ENCODE data around the gene LGI1.

LGI1 gene

GRCh38 chr10:93755443-93756116 is 2.2 kb upstream of the LGI1 start:
- DNase-seq (ENCODE audit: low spot score), result no peak

GRCh38 chr10:93756118-93756517 is 1.6 kb upstream of the LGI1 start:
- DNase-seq (ENCODE audit: low spot score), result no peak

- DNase-seq (ENCODE audit: low spot score), result peak; percentile 85
These were observed 600 bp upstream of the LGI1 start for GRCh38 chr10:93757136-93757535.

GRCh38 chr10:93758508-93758885 is 761 bp downstream of the LGI1 start:
- no peak for DNase-seq (ENCODE audit: low spot score)

GRCh38 chr10:93758891-93759410 is 1.2 kb downstream of the LGI1 start:
- DNase-seq (ENCODE audit: low spot score), result peak; percentile 62

- no peak for DNase-seq (ENCODE audit: low spot score)
These were observed 2.8 kb downstream of the LGI1 start for GRCh38 chr10:93760490-93760889.

- no peak for DNase-seq (ENCODE audit: low spot score)
These were observed 5.2 kb downstream of the LGI1 start for GRCh38 chr10:93762979-93763391.

GRCh38 chr10:93766918-93767317 is 9.2 kb downstream of the LGI1 start:
- no peak for DNase-seq (ENCODE audit: low spot score)

GRCh38 chr10:93767724-93768399 is 10.1 kb downstream of the LGI1 start:
- no peak for DNase-seq (ENCODE audit: low spot score)

- no peak for DNase-seq (ENCODE audit: low spot score)
These were observed 11.2 kb downstream of the LGI1 start for GRCh38 chr10:93768892-93769291.

GRCh38 chr10:93771354-93771753 is 13.6 kb downstream of the LGI1 start:
- DNase-seq (ENCODE audit: low spot score), result no peak

- no peak for DNase-seq (ENCODE audit: low spot score)
These were observed 15.4 kb downstream of the LGI1 start for GRCh38 chr10:93773120-93773519.

- no peak for DNase-seq (ENCODE audit: low spot score)
These were observed 16.0 kb downstream of the LGI1 start for GRCh38 chr10:93773705-93774104.

GRCh38 chr10:93775356-93775755 is 17.6 kb downstream of the LGI1 start:
- no peak for DNase-seq (ENCODE audit: low spot score)

GRCh38 chr10:93777092-93777491 is 19.4 kb downstream of the LGI1 start:
- no peak for DNase-seq (ENCODE audit: low spot score)

- no peak for DNase-seq (ENCODE audit: low spot score)
These were observed 26.3 kb downstream of the LGI1 start for GRCh38 chr10:93784059-93784458.

GRCh38 chr10:93788413-93789208 is 30.9 kb downstream of the LGI1 start:
- DNase-seq (ENCODE audit: low spot score), result no peak

GRCh38 chr10:93790439-93790838 is 32.7 kb downstream of the LGI1 start:
- peak; percentile 90 for DNase-seq (ENCODE audit: low spot score)

GRCh38 chr10:93796167-93796566 is 38.4 kb downstream of the LGI1 start:
- DNase-seq (ENCODE audit: low spot score), result no peak

- DNase-seq (ENCODE audit: low spot score), result no peak
These were observed 40.1 kb downstream of the LGI1 start for GRCh38 chr10:93797825-93798224.

GRCh38 chr10:93799155-93799708 is 41.5 kb downstream of the LGI1 start:
- no peak for DNase-seq (ENCODE audit: low spot score)

GRCh38 chr10:93804200-93804599 is 46.5 kb downstream of the LGI1 start:
- no peak for DNase-seq (ENCODE audit: low spot score)
